ENCODE results near the gene TRIM17. TPM values are rescaled to one million over a fixed set of nuclear protein-coding genes. Genes with fewer than 3 reads are reported as not detected.

The TRIM17 gene
- total RNA-seq, 3 donors from 2014 or later = 7.3 to 9.5 TPM; not detected in 1

GRCh38 chr1:228363686-228364067 lies 53.0 kb downstream of the TRIM17 start:
- no peaks in the 10 kb centered on the region for H3K9me3 ChIP-seq
- no peaks in the 10 kb centered on the region for H3K4me1 ChIP-seq
- intact Hi-C loops (cut with DNase I; ENCODE audit: low total_unique reads) = no loop called here
- no peak overlapping the region for H3K27ac ChIP-seq
- no peaks in the 10 kb centered on the region for H3K27me3 ChIP-seq
- H3K36me3 ChIP-seq = no peaks in the 10 kb centered on the region
- no peak for DNase-seq (ENCODE audit: low spot score in 2 of 2)
- no peak overlapping the region for H3K4me3 ChIP-seq
- no peak for TF ChIP-seq POLR2AphosphoS5 (IDR thresholded peaks at IDR 0.05)

- no peaks in the 10 kb centered on the region for H3K4me1 ChIP-seq
- no peak for DNase-seq (ENCODE audit: low spot score in 2 of 2)
- no peaks in the 10 kb centered on the region for H3K9me3 ChIP-seq
- H3K4me3 ChIP-seq = no peak overlapping the region
- intact Hi-C loops (cut with DNase I; ENCODE audit: low total_unique reads) = no loop called here
- H3K27ac ChIP-seq = no peak overlapping the region
- TF ChIP-seq POLR2A (IDR thresholded peaks at IDR 0.05) (no peak), CTCF (IDR thresholded peaks at IDR 0.05) (no peak), POLR2AphosphoS5 (IDR thresholded peaks at IDR 0.05) (no peak)
- H3K27me3 ChIP-seq = no peaks in the 10 kb centered on the region
- no peaks in the 10 kb centered on the region for H3K36me3 ChIP-seq
Observed at GRCh38 chr1:228362884-228363450, 53.7 kb downstream of the TRIM17 start.

- Histone ChIP-seq H3K4me3 (no peak overlapping the region), H3K4me1 (no peaks in the 10 kb centered on the region), H3K27ac (no peak overlapping the region), H3K9me3 (no peaks in the 10 kb centered on the region), H3K27me3 (no peaks in the 10 kb centered on the region), H3K36me3 (no peaks in the 10 kb centered on the region)
- no peak for DNase-seq (ENCODE audit: low spot score in 2 of 2)
- TF ChIP-seq CTCF (IDR thresholded peaks at IDR 0.05) (no peak), POLR2A (IDR thresholded peaks at IDR 0.05) (no peak), POLR2AphosphoS5 (IDR thresholded peaks at IDR 0.05) (no peak)
- intact Hi-C loops (cut with DNase I; ENCODE audit: low total_unique reads) = no loop called here
Observed at GRCh38 chr1:228362141-228362883, 54.3 kb downstream of the TRIM17 start.

- DNase-seq (ENCODE audit: low spot score in 2 of 2) = no peak
- Histone ChIP-seq H3K4me1 (no peaks in the 10 kb centered on the region), H3K27me3 (no peaks in the 10 kb centered on the region), H3K9me3 (no peaks in the 10 kb centered on the region), H3K36me3 (no peaks in the 10 kb centered on the region), H3K4me3 (no peak overlapping the region), H3K27ac (no peak overlapping the region)
- TF ChIP-seq POLR2AphosphoS5 (IDR thresholded peaks at IDR 0.05) = no peak
- TF ChIP-seq CTCF (IDR thresholded peaks at IDR 0.05) = no peak
- TF ChIP-seq POLR2A (IDR thresholded peaks at IDR 0.05) = no peak
- intact Hi-C loops (cut with DNase I; ENCODE audit: low total_unique reads) = no loop called here
Observed at GRCh38 chr1:228361314-228362140, 55.1 kb downstream of the TRIM17 start.

- no peak overlapping the region for H3K4me3 ChIP-seq
- H3K9me3 ChIP-seq = no peaks in the 10 kb centered on the region
- DNase-seq (ENCODE audit: low spot score in 2 of 2) = no peak
- intact Hi-C loops (cut with DNase I; ENCODE audit: low total_unique reads) = no loop called here
- no peaks in the 10 kb centered on the region for H3K27me3 ChIP-seq
- no peaks in the 10 kb centered on the region for H3K36me3 ChIP-seq
- H3K4me1 ChIP-seq = no peaks in the 10 kb centered on the region
- TF ChIP-seq CTCF (IDR thresholded peaks at IDR 0.05) = no peak
- no peak for TF ChIP-seq POLR2AphosphoS5 (IDR thresholded peaks at IDR 0.05)
- no peak for TF ChIP-seq POLR2A (IDR thresholded peaks at IDR 0.05)
- H3K27ac ChIP-seq = no peak overlapping the region
Observed at GRCh38 chr1:228360533-228361313, 55.9 kb downstream of the TRIM17 start.

Measured in breast epithelium (tissue), 4 donors.